ENCODE data around the gene PALLD.
A peak's percentile ranks its signal among the peaks of the same experiment; 100 is the strongest.
"Not testable (repeated sequence)": the region's sequence is repeated elsewhere in the genome, so short reads cannot be mapped to it uniquely, and the experiment has no call there.

Gene PALLD

GRCh38 chr4:168803732-168804131 is 306.9 kb downstream of the PALLD start:
- Histone ChIP-seq H3K27ac (ENCODE audit: low read depth, low read length) (peak overlapping the region; percentile 87; the same call in 1 of the 2 replicates), H3K4me1 (ENCODE audit: insufficient read depth, low read length) (peaks cover 20% of the 10 kb centered on the region; the same call in 1 of the 2 replicates), H3K27me3 (ENCODE audit: insufficient read depth, low read length) (no peaks in the 10 kb centered on the region), H3K9ac (ENCODE audit: low read depth, low read length) (no peak overlapping the region), H3K9me3 (ENCODE audit: insufficient read depth, low read depth, low read length) (no peaks in the 10 kb centered on the region), H3K36me3 (ENCODE audit: insufficient read depth, low read length) (no peaks in the 10 kb centered on the region), H3K4me3 (ENCODE audit: low read length) (no peak overlapping the region)
- 45% methylated on average over 4 of the region's 4 CpGs for WGBS

- 71% methylated on average over 3 of the region's 3 CpGs for WGBS
- Histone ChIP-seq H3K4me1 (ENCODE audit: insufficient read depth, low read length) (peaks cover 20% of the 10 kb centered on the region; the same call in 1 of the 2 replicates), H3K4me3 (ENCODE audit: low read length) (no peak overlapping the region), H3K36me3 (ENCODE audit: insufficient read depth, low read length) (no peaks in the 10 kb centered on the region), H3K27ac (ENCODE audit: low read depth, low read length) (peak overlapping the region; percentile 87), H3K9ac (ENCODE audit: low read depth, low read length) (no peak overlapping the region), H3K9me3 (ENCODE audit: insufficient read depth, low read depth, low read length) (no peaks in the 10 kb centered on the region), H3K27me3 (ENCODE audit: insufficient read depth, low read length) (no peaks in the 10 kb centered on the region)
Measured at GRCh38 chr4:168804146-168804545, 307.3 kb downstream of the PALLD start.

- Histone ChIP-seq H3K4me1 (ENCODE audit: insufficient read depth, low read length) (peaks cover 20% of the 10 kb centered on the region; the same call in 1 of the 2 replicates), H3K4me3 (ENCODE audit: low read length) (no peak overlapping the region), H3K9ac (ENCODE audit: low read depth, low read length) (no peak overlapping the region), H3K27me3 (ENCODE audit: insufficient read depth, low read length) (no peaks in the 10 kb centered on the region), H3K36me3 (ENCODE audit: insufficient read depth, low read length) (no peaks in the 10 kb centered on the region), H3K27ac (ENCODE audit: low read depth, low read length) (no peak overlapping the region; the same call in 1 of the 2 replicates), H3K9me3 (ENCODE audit: insufficient read depth, low read depth, low read length) (no peaks in the 10 kb centered on the region)
- 89% methylated on average over 5 of the region's 5 CpGs for WGBS
Measured at GRCh38 chr4:168805341-168805740, 308.5 kb downstream of the PALLD start.

GRCh38 chr4:168806247-168806646 is 309.4 kb downstream of the PALLD start:
- H3K9ac ChIP-seq (ENCODE audit: low read depth, low read length); H3K4me3 ChIP-seq (ENCODE audit: low read length); H3K9me3 ChIP-seq (ENCODE audit: insufficient read depth, low read depth, low read length); H3K36me3 ChIP-seq (ENCODE audit: insufficient read depth, low read length); H3K27me3 ChIP-seq (ENCODE audit: insufficient read depth, low read length); H3K27ac ChIP-seq (ENCODE audit: low read depth, low read length): not testable (repeated sequence)
- WGBS = 86% methylated on average over 4 of the region's 4 CpGs
- peaks cover 20% of the 10 kb centered on the region; the same call in 1 of the 2 replicates for H3K4me1 ChIP-seq (ENCODE audit: insufficient read depth, low read length)

GRCh38 chr4:168811207-168811606 is 314.4 kb downstream of the PALLD start:
- WGBS = 97% methylated on average over 3 of the region's 3 CpGs
- Histone ChIP-seq H3K27ac (ENCODE audit: low read depth, low read length) (no peak overlapping the region), H3K4me1 (ENCODE audit: insufficient read depth, low read length) (peaks cover 25% of the 10 kb centered on the region)

GRCh38 chr4:168811786-168812651 is 315.2 kb downstream of the PALLD start:
- Histone ChIP-seq H3K9ac (ENCODE audit: low read depth, low read length) (no peak overlapping the region; the same call in 1 of the 2 replicates), H3K4me1 (ENCODE audit: insufficient read depth, low read length) (peaks cover 31% of the 10 kb centered on the region), H3K36me3 (ENCODE audit: insufficient read depth, low read length) (no peaks in the 10 kb centered on the region), H3K4me3 (ENCODE audit: low read length) (no peak overlapping the region), H3K27ac (ENCODE audit: low read depth, low read length) (no peak overlapping the region), H3K9me3 (ENCODE audit: insufficient read depth, low read depth, low read length) (no peaks in the 10 kb centered on the region), H3K27me3 (ENCODE audit: insufficient read depth, low read length) (no peaks in the 10 kb centered on the region)
- WGBS = 92% methylated on average over 9 of the region's 9 CpGs

More at GRCh38 chr4:168811207-168811606, 314.4 kb downstream of the PALLD start:
- Histone ChIP-seq H3K36me3 (ENCODE audit: insufficient read depth, low read length) (no peaks in the 10 kb centered on the region), H3K4me3 (ENCODE audit: low read length) (no peak overlapping the region), H3K9me3 (ENCODE audit: insufficient read depth, low read depth, low read length) (no peaks in the 10 kb centered on the region), H3K27me3 (ENCODE audit: insufficient read depth, low read length) (no peaks in the 10 kb centered on the region), H3K9ac (ENCODE audit: low read depth, low read length) (no peak overlapping the region)

GRCh38 chr4:168812806-168813205 is 316.0 kb downstream of the PALLD start:
- Histone ChIP-seq H3K9me3 (ENCODE audit: insufficient read depth, low read depth, low read length) (no peaks in the 10 kb centered on the region), H3K4me1 (ENCODE audit: insufficient read depth, low read length) (peaks cover 39% of the 10 kb centered on the region), H3K4me3 (ENCODE audit: low read length) (no peak overlapping the region), H3K36me3 (ENCODE audit: insufficient read depth, low read length) (no peaks in the 10 kb centered on the region), H3K27ac (ENCODE audit: low read depth, low read length) (no peak overlapping the region), H3K27me3 (ENCODE audit: insufficient read depth, low read length) (no peaks in the 10 kb centered on the region), H3K9ac (ENCODE audit: low read depth, low read length) (no peak overlapping the region)
- 59% methylated on average over 3 of the region's 6 CpGs for WGBS

- H3K27me3 ChIP-seq (ENCODE audit: insufficient read depth, low read length) = no peaks in the 10 kb centered on the region
- H3K4me1 ChIP-seq (ENCODE audit: insufficient read depth, low read length) = peaks cover 41% of the 10 kb centered on the region
- WGBS = 94% methylated on average over 3 of the region's 3 CpGs
- H3K4me3 ChIP-seq (ENCODE audit: low read length) = no peak overlapping the region
- no peak overlapping the region for H3K27ac ChIP-seq (ENCODE audit: low read depth, low read length)
- no peak overlapping the region for H3K9ac ChIP-seq (ENCODE audit: low read depth, low read length)
- H3K36me3 ChIP-seq (ENCODE audit: insufficient read depth, low read length) = no peaks in the 10 kb centered on the region
- H3K9me3 ChIP-seq (ENCODE audit: insufficient read depth, low read depth, low read length) = no peaks in the 10 kb centered on the region
Measured at GRCh38 chr4:168813890-168814289, 317.0 kb downstream of the PALLD start.

GRCh38 chr4:168815379-168816345 is 318.8 kb downstream of the PALLD start:
- no peaks in the 10 kb centered on the region for H3K36me3 ChIP-seq (ENCODE audit: insufficient read depth, low read length)
- H3K9me3 ChIP-seq (ENCODE audit: insufficient read depth, low read depth, low read length) = no peaks in the 10 kb centered on the region
- peak overlapping the region; percentile 71 for H3K27ac ChIP-seq (ENCODE audit: low read depth, low read length)
- peak overlapping the region; percentile 10; the same call in 1 of the 2 replicates for H3K9ac ChIP-seq (ENCODE audit: low read depth, low read length)
- no peak overlapping the region for H3K4me3 ChIP-seq (ENCODE audit: low read length)
- peaks cover 49% of the 10 kb centered on the region for H3K4me1 ChIP-seq (ENCODE audit: insufficient read depth, low read length)
- no peaks in the 10 kb centered on the region for H3K27me3 ChIP-seq (ENCODE audit: insufficient read depth, low read length)
- WGBS = 79% methylated on average over 12 of the region's 13 CpGs

- H3K27ac ChIP-seq (ENCODE audit: low read depth, low read length) = peak overlapping the region; percentile 66
- peaks cover 50% of the 10 kb centered on the region for H3K4me1 ChIP-seq (ENCODE audit: insufficient read depth, low read length)
- H3K9ac ChIP-seq (ENCODE audit: low read depth, low read length) = peak overlapping the region; percentile 82; the same call in 1 of the 2 replicates
- H3K27me3 ChIP-seq (ENCODE audit: insufficient read depth, low read length) = no peaks in the 10 kb centered on the region
- H3K4me3 ChIP-seq (ENCODE audit: low read length) = peak overlapping the region; percentile 35
- WGBS = 100% methylated on average over 1 of the region's 2 CpGs
- H3K36me3 ChIP-seq (ENCODE audit: insufficient read depth, low read length) = no peaks in the 10 kb centered on the region
- no peaks in the 10 kb centered on the region for H3K9me3 ChIP-seq (ENCODE audit: insufficient read depth, low read depth, low read length)
Measured at GRCh38 chr4:168817370-168817769, 320.5 kb downstream of the PALLD start.

- Histone ChIP-seq H3K9me3 (ENCODE audit: insufficient read depth, low read depth, low read length) (no peaks in the 10 kb centered on the region), H3K4me1 (ENCODE audit: insufficient read depth, low read length) (peaks cover 23% of the 10 kb centered on the region), H3K27me3 (ENCODE audit: insufficient read depth, low read length) (no peaks in the 10 kb centered on the region), H3K36me3 (ENCODE audit: insufficient read depth, low read length) (no peaks in the 10 kb centered on the region), H3K9ac (ENCODE audit: low read depth, low read length) (no peak overlapping the region), H3K27ac (ENCODE audit: low read depth, low read length) (no peak overlapping the region), H3K4me3 (ENCODE audit: low read length) (no peak overlapping the region)
- WGBS = 96% methylated on average over 5 of the region's 5 CpGs
Measured at GRCh38 chr4:168822481-168822880, 325.6 kb downstream of the PALLD start.
